NOMO-1 treated with dmso at 0.1 percent for 144 hours (cell line): ENCODE data around the gene MEFV.
"Not testable (repeated sequence)": the region's sequence is repeated elsewhere in the genome, so short reads cannot be mapped to it uniquely, and the experiment has no call there.

Source experiments
- DNase-seq: peaks from one replicate; lab custom pipeline; 2025; ENCODE audit not compliant: unreplicated experiment; lab: John Stamatoyannopoulos, UW

MEFV gene

GRCh38 chr16:3256146-3256865, at the start of gene MEFV:
TSS of gene MEFV (minus strand) at chr16:3256633. CDS start at chr16:3256587, 46 bp downstream.
- peak; percentile 75 for DNase-seq

- no peak for DNase-seq
Measured at GRCh38 chr16:3306078-3306477, 49.6 kb upstream of the MEFV start.

GRCh38 chr16:3305109-3306068, 49.0 kb upstream of the MEFV start, which contains the start of the genes TIGD7 and ZNF75A:
TSS of gene TIGD7 (minus strand) at chr16:3305430. CDS start at chr16:3300614, 4,816 bp downstream.
TSS of gene ZNF75A (plus strand) at chr16:3305497. CDS start at chr16:3308429, 2,932 bp downstream.
- peak; percentile 94 for DNase-seq

- DNase-seq = no peak
Measured at GRCh38 chr16:3304370-3304769, 47.9 kb upstream of the MEFV start.

- no peak for DNase-seq
Measured at GRCh38 chr16:3295783-3296182, 39.4 kb upstream of the MEFV start.

- no peak for DNase-seq
Measured at GRCh38 chr16:3295209-3295608, 38.8 kb upstream of the MEFV start.

GRCh38 chr16:3292604-3293003, 36.2 kb upstream of the MEFV start:
- no peak for DNase-seq

GRCh38 chr16:3289998-3290673, 33.7 kb upstream of the MEFV start:
- DNase-seq = no peak

GRCh38 chr16:3285131-3285530, 28.7 kb upstream of the MEFV start:
- no peak for DNase-seq

- no peak for DNase-seq
Measured at GRCh38 chr16:3283543-3284447, 27.4 kb upstream of the MEFV start.

- peak; percentile 99 for DNase-seq
Measured at GRCh38 chr16:3282730-3283542, 26.5 kb upstream of the MEFV start, which contains the start of gene ZNF263. TSS of gene ZNF263 (plus strand) at chr16:3283491. CDS start at chr16:3283819, 328 bp downstream.

- DNase-seq = peak; percentile 45
Measured at GRCh38 chr16:3282103-3282729, 25.8 kb upstream of the MEFV start.

GRCh38 chr16:3281222-3281820, 24.9 kb upstream of the MEFV start:
- DNase-seq = no peak

- DNase-seq = no peak
Measured at GRCh38 chr16:3276679-3277078, 20.2 kb upstream of the MEFV start.

- no peak for DNase-seq
Measured at GRCh38 chr16:3274947-3275346, 18.5 kb upstream of the MEFV start.

- DNase-seq = no peak
Measured at GRCh38 chr16:3274490-3274889, 18.1 kb upstream of the MEFV start.

- not testable (repeated sequence) for DNase-seq
Measured at GRCh38 chr16:3271281-3271680, 14.8 kb upstream of the MEFV start.

- DNase-seq = not testable (repeated sequence)
Measured at GRCh38 chr16:3270718-3271117, 14.3 kb upstream of the MEFV start.
